ENCODE measurements around the gene STX18.

STX18 gene

GRCh38 chr4:4386296-4386735, 155.5 kb downstream of the STX18 start:
- FAIRE-seq (no peak), DNase-seq (ENCODE audit: low spot score) (no peak)

DNA sequence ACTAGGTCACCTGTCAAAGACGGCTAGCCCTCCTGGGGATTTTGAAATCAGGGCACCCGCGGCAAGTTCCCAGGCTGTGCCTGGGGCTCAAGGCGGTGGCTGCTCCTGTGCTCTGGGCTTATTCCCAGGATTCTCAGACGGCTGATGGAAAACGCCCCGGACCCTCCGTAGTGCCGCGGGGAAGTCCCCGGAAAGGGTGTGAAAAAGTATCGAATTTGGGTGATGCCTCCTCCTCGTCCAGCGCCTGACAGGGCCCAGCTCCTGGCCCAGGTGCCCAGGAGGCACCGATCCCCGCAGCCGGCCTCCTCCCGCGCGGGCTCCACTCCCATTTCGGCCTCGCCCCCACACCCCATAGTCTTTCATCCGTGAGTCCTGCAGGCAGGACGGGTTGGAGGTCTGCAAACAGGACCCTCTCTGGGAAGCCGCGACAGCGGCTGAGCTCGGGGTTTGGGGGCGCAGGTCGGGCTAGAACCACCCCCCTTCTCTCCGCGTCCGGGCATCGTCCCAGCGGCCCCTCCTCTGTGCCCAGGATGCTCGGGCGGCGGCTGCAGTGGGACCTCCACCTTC, 156.0 kb downstream of the STX18 start:
- no peak for FAIRE-seq

GRCh38 chr4:4384837-4385236, 157.0 kb downstream of the STX18 start:
- no peak for FAIRE-seq
- no peak for DNase-seq (ENCODE audit: low spot score)

More for the DNA sequence above, 156.0 kb downstream of the STX18 start:
- DNase-seq (ENCODE audit: low spot score): no peak

DNA sequence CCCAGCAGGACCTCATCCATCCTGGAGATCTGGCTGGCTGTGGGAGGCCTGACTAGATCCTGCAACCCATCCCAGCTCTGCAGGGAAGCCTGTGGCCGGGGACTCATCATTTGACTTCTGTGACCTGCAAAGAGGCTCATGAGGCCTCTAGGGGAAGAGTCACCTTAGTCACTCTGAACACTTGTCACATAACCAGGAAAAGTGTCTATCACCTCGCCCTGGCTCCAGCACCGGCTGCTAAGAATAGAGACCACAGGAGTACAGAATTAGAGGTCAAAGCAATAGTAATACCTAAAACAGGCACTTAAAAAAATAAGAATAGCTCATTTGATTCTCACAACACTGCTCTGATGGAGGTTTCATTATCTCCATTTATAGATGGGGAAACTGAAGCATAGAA, 158.8 kb downstream of the STX18 start:
- DNase-seq (ENCODE audit: low spot score) (no peak), FAIRE-seq (no peak)

GRCh38 chr4:4379540-4380087, 162.2 kb downstream of the STX18 start:
- FAIRE-seq: no peak
- no peak for DNase-seq (ENCODE audit: low spot score)

DNA sequence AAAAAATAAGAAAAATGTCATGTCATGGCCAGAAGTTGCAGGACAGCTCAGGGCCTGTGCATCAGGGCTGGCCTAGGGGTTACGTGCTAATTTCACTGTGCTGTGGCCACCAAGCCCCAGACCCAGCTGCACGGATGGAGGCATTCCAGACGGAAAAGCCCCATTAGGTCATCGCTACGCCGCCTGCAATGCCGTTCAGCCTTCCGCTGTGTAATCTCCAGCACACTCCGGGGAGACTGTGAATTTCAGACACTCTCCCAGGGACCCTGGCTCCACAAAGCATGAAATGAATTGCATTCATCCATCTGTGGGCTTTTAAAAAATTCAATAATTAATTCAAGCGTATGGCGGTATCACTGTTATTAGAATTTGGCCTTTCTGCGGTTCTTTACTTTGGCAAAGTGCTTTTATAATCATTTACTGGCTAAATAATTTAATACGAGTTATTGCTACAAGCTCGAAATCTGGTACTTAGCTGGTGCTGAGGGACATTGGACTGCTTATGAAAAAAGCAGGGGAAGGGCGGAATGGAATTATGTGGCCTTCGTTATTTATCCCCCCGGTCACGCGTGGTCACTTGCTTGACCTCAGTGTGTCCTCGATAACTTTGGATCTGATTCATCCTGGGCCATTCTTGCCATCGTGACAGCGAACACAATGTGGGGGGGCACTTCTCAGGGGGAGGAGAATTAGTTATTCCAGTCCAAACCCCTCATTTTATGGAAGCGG, 164.0 kb downstream of the STX18 start:
- DNase-seq (ENCODE audit: low spot score): no peak
- FAIRE-seq: no peak

- DNase-seq (ENCODE audit: low spot score): no peak
- FAIRE-seq: no peak
Measured at GRCh38 chr4:4377191-4377590, 164.7 kb downstream of the STX18 start.

DNA sequence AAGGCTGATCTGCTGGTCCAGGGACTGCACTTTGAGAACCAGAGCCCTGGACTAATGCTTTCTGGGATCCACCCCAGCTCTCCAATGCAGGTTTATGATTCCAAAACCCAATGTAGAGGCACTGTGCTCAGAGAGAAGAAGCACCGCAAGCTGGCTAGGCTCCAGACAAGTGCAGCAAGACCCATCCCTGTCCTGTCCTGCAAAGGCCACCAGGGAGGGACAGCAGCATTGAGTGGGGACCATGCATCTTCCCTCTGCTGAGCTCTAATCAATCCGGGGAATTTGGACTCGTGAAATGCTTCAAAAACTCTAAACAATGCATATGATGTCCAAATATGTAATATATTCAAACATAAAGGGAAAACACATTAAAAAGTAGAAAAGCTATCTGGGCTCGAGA, 165.8 kb downstream of the STX18 start:
- FAIRE-seq: no peak

GRCh38 chr4:4374388-4375098, 167.3 kb downstream of the STX18 start:
- DNase-seq (ENCODE audit: low spot score): no peak
- no peak for FAIRE-seq

More for the DNA sequence above, 165.8 kb downstream of the STX18 start:
- DNase-seq (ENCODE audit: low spot score): no peak
